EL (cell line): ENCODE data around the gene PITPNC1.
"Not testable (repeated sequence)": the region's sequence is repeated elsewhere in the genome, so short reads cannot be mapped to it uniquely, and the experiment has no call there.

Experiments used
- DNase-seq: peaks from one replicate; pipeline ENCODE4 v3.0.0-alpha.2; 2016

PITPNC1 gene

GRCh38 chr17:67491009-67491680, 114.1 kb downstream of the PITPNC1 start:
- DNase-seq: peak; percentile 97

- no peak for DNase-seq
These were observed 114.6 kb downstream of the PITPNC1 start for GRCh38 chr17:67491681-67492024.

GRCh38 chr17:67492251-67492740, 115.2 kb downstream of the PITPNC1 start:
- DNase-seq: no peak

GRCh38 chr17:67492824-67493517, 115.9 kb downstream of the PITPNC1 start:
- DNase-seq: no peak

GRCh38 chr17:67493812-67494211, 116.7 kb downstream of the PITPNC1 start:
- no peak for DNase-seq

- DNase-seq: not testable (repeated sequence)
These were observed 118.5 kb downstream of the PITPNC1 start for GRCh38 chr17:67495534-67495933.

GRCh38 chr17:67496286-67496685, 119.2 kb downstream of the PITPNC1 start:
- DNase-seq: no peak

- no peak for DNase-seq
These were observed 122.6 kb downstream of the PITPNC1 start for GRCh38 chr17:67499685-67500084.

GRCh38 chr17:67500261-67500660, 123.2 kb downstream of the PITPNC1 start:
- DNase-seq: peak; percentile 21

- no peak for DNase-seq
These were observed 123.7 kb downstream of the PITPNC1 start for GRCh38 chr17:67500677-67501300.

- no peak for DNase-seq
These were observed 125.1 kb downstream of the PITPNC1 start for GRCh38 chr17:67502151-67502550.

- DNase-seq: peak; percentile 10
These were observed 126.1 kb downstream of the PITPNC1 start for GRCh38 chr17:67503184-67503583.

- DNase-seq: no peak
These were observed 126.7 kb downstream of the PITPNC1 start for GRCh38 chr17:67503739-67504138.

- DNase-seq: no peak
These were observed 127.1 kb downstream of the PITPNC1 start for GRCh38 chr17:67504182-67504581.

GRCh38 chr17:67506966-67507365, 129.9 kb downstream of the PITPNC1 start:
- peak; percentile 26 for DNase-seq

GRCh38 chr17:67509390-67510287, 132.6 kb downstream of the PITPNC1 start:
- no peak for DNase-seq

GRCh38 chr17:67511012-67511411, 133.9 kb downstream of the PITPNC1 start:
- DNase-seq: no peak

GRCh38 chr17:67511804-67512203, 134.7 kb downstream of the PITPNC1 start:
- DNase-seq: no peak

GRCh38 chr17:67514998-67515397, 137.9 kb downstream of the PITPNC1 start:
- no peak for DNase-seq

- DNase-seq: no peak
These were observed 138.5 kb downstream of the PITPNC1 start for GRCh38 chr17:67515490-67516083.

- not testable (repeated sequence) for DNase-seq
These were observed 139.5 kb downstream of the PITPNC1 start for GRCh38 chr17:67516571-67516970.

GRCh38 chr17:67517325-67517724, 140.2 kb downstream of the PITPNC1 start:
- DNase-seq: no peak

GRCh38 chr17:67518876-67519275, 141.8 kb downstream of the PITPNC1 start:
- DNase-seq: no peak
